Measurements from ENCODE around the gene QPCT. TPM values are rescaled to one million over a fixed set of nuclear protein-coding genes. Genes with fewer than 3 reads are reported as not detected.
"Not testable (repeated sequence)": the region's sequence is repeated elsewhere in the genome, so short reads cannot be mapped to it uniquely, and the experiment has no call there.

Gene QPCT
- total and polyA plus RNA-seq, 5 donors: 1.7 to 7.3 (median 2.5) TPM

DNA sequence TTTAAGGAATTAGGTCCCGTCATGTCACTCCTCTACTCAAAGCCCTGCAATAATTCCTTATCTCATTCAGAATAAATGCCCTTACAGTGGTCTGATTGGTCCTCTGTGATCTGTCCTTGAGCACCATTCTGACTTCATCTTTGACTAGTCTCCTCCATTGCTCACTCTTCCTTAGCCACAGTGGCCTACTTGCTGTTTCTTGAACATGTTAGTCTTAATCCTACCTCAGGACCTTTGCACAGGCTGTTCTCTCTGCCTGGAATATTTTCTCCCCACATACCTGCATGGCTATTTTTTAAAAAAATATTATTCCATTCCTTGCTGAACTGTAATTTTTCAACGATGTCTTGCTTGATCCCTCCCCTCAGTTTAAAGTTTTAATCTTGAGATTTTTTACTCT is 48.0 kb downstream of the QPCT start:
- DNase-seq: no peak
- Histone ChIP-seq H3K4me3 (ENCODE audit: low read length) (no peak overlapping the region), H3K27ac (ENCODE audit: low read length) (no peak overlapping the region), H3K4me1 (ENCODE audit: control insufficient read depth, insufficient read depth, low read length) (no peaks in the 10 kb centered on the region), H3K9me3 (ENCODE audit: control insufficient read depth, low read length) (no peaks in the 10 kb centered on the region), H3K27me3 (ENCODE audit: control insufficient read depth, insufficient read depth) (no peaks in the 10 kb centered on the region)
- intact Hi-C loops (cut with DNase I): no loop called here
- no peak for ATAC-seq
- 95% methylated on average over 2 of the region's 2 CpGs for WGBS

DNA sequence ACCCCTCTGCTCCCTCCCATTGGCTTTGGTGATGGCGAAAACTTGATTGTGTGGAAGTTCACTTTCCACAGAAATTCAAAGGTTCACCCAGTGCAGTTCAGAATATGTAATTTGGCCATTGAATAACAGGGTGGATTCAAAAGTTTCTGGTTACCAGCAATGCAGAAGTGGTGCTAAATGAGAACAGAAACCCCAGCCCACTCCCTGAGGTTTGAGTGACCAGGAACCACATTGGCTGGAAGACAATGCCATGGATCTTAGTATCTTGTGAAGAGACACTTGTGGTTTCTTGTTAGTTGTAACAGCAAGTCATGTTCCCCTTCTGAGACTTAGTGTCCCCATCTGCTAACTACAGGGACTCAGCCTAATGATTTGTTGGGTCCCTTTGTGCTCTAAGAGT is 49.8 kb downstream of the QPCT start:
- 88% methylated on average over 1 of the region's 1 CpG for WGBS
- DNase-seq (no peak), ATAC-seq (no peak)
- Histone ChIP-seq H3K27ac (ENCODE audit: low read length) (no peak overlapping the region), H3K27me3 (ENCODE audit: control insufficient read depth, insufficient read depth) (no peaks in the 10 kb centered on the region), H3K4me3 (ENCODE audit: low read length) (no peak overlapping the region), H3K4me1 (ENCODE audit: control insufficient read depth, insufficient read depth, low read length) (no peaks in the 10 kb centered on the region), H3K9me3 (ENCODE audit: control insufficient read depth, low read length) (no peaks in the 10 kb centered on the region)
- intact Hi-C loops (cut with DNase I): no loop called here

DNA sequence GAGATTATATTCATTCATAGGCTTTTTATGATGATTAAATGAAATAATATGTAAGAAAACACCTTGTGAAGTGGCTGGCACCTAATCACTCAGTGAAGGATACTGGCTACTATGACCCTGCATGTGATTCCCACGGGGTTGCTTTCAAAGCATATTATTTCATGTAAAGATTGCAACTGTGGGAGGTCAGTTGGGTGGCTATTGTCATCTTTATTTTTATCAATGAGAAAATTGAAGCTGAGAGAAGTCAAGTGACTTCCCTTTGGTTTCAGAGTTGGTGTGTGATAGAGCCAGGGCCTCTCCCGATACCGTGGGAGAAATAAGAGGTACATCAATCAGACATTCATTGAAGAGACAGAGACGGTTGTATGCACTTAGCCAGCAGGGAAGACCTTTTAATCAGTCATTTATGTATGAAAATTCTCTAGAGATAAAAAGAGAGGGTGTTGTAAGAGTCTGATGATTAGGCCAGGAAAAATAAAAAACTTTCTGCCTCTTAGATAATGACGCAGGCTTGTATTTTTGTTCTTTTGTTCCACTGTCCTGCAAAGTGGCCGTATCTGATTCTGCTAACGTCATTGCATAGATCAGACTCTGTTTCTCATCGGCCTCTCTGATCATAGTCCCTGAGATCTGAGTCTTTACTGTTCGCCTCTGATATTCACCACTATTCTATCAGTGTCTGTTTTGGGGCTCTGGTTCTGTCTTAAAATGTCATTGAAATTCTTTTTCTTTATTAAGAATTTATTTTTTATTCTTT is 50.5 kb downstream of the QPCT start:
- H3K27ac ChIP-seq (ENCODE audit: low read length): no peak overlapping the region
- no peaks in the 10 kb centered on the region for H3K4me1 ChIP-seq (ENCODE audit: control insufficient read depth, insufficient read depth, low read length)
- DNase-seq (no peak), ATAC-seq (peak; percentile 39 to 88)
- WGBS: 70% methylated on average over 9 of the region's 9 CpGs
- H3K9me3 ChIP-seq (ENCODE audit: control insufficient read depth, low read length): no peaks in the 10 kb centered on the region
- no peak overlapping the region for H3K4me3 ChIP-seq (ENCODE audit: low read length)
- H3K27me3 ChIP-seq (ENCODE audit: control insufficient read depth, insufficient read depth): no peaks in the 10 kb centered on the region
- intact Hi-C loops (cut with DNase I): loop anchor here (5.0 kb wide), 3 partner anchors 442 to 497 kb away; no protein-coding TSS in a partner anchor

DNA sequence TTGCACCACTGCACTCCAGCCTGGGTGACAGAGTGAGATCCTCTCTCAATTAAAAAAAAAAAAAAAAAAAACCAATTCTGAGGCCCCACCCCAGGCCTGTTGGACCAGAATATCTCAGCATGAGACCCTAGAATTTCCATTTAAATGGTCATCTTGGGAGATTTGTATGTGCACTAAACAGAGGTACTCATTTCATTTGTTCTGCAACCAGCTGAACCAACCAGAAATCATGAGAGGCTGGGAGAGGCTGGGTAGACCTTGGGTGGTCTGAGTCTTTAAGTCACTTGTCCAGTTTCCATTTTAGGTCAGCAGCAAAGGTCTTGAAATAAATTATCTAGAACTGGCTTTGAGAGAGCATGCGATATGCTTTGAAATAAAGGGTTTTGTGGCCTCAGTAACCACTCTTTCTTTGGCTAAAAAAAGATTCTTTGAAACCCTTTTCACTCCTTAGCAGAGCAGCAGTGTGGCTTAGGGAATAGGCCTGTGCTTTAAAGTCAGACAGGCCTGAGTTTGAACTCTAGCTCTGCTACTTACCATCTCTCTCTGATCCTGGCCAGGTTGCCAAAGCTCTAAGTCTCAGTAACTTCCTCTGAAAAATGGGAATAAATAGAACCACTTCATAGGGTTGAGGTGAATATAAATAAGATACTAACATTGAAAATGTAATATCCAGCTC is 52.6 kb downstream of the QPCT start:
- no peaks in the 10 kb centered on the region for H3K4me1 ChIP-seq (ENCODE audit: control insufficient read depth, insufficient read depth, low read length)
- no peaks in the 10 kb centered on the region for H3K9me3 ChIP-seq (ENCODE audit: control insufficient read depth, low read length)
- no peak overlapping the region for H3K27ac ChIP-seq (ENCODE audit: low read length)
- H3K4me3 ChIP-seq (ENCODE audit: low read length): no peak overlapping the region
- 86% methylated on average over 1 of the region's 1 CpG for WGBS
- ATAC-seq (no peak), DNase-seq (no peak)
- H3K27me3 ChIP-seq (ENCODE audit: control insufficient read depth, insufficient read depth): no peaks in the 10 kb centered on the region
- intact Hi-C loops (cut with DNase I): loop anchor here (5.0 kb wide), 3 partner anchors 440 to 495 kb away; no protein-coding TSS in a partner anchor

DNA sequence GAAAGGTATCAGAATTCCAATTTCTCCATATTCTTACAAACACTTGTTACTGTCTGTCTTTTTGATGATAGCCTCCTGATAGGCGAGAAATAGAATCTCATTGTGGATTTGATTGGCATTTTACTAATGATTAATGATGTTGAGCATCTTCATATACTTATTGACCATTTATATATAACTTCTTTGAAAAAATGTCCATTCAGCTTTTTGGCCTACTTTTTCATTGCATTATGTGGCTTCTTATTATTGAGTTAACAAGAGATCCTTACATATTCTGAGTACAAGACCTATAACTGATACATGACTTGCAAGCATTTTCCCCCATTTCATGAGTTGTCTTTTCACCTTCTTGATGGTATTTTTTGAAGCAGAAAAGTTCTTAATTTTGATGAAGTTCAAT is 54.6 kb downstream of the QPCT start:
- H3K27me3 ChIP-seq (ENCODE audit: control insufficient read depth, insufficient read depth): no peaks in the 10 kb centered on the region
- ATAC-seq (no peak), DNase-seq (no peak)
- H3K4me1 ChIP-seq (ENCODE audit: control insufficient read depth, insufficient read depth, low read length): no peaks in the 10 kb centered on the region
- H3K4me3 ChIP-seq (ENCODE audit: low read length): no peak overlapping the region
- H3K9me3 ChIP-seq (ENCODE audit: control insufficient read depth, low read length): no peaks in the 10 kb centered on the region
- H3K27ac ChIP-seq (ENCODE audit: low read length): no peak overlapping the region
- 96% methylated on average over 1 of the region's 1 CpG for WGBS
- intact Hi-C loops (cut with DNase I): loop anchor here (5.0 kb wide), 3 partner anchors 438 to 493 kb away; no protein-coding TSS in a partner anchor

DNA sequence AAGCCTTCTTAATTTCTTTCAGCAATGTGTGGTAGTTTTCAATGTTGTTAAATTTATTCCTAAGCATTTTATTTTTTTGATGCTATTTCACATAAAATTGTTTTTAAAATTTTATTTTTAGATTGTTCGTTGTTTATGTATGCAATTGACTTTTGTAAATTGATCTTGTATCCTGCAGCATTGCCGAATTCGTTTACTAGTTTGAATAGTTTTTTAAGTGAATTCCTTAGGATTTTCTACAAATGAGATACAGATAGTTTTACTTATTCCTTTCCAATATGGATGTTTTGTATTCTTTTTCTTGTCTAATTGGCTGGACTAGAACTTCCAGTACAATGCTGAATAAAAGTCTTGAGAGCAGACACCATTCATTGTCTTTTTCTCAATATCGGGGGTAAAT is 55.6 kb downstream of the QPCT start:
- no peaks in the 10 kb centered on the region for H3K27me3 ChIP-seq (ENCODE audit: control insufficient read depth, insufficient read depth)
- intact Hi-C loops (cut with DNase I): no loop called here
- no peak for ATAC-seq
- no peak overlapping the region for H3K4me3 ChIP-seq (ENCODE audit: low read length)
- 96% methylated on average over 4 of the region's 4 CpGs for WGBS
- no peaks in the 10 kb centered on the region for H3K9me3 ChIP-seq (ENCODE audit: control insufficient read depth, low read length)
- DNase-seq: no peak
- no peaks in the 10 kb centered on the region for H3K4me1 ChIP-seq (ENCODE audit: control insufficient read depth, insufficient read depth, low read length)
- no peak overlapping the region for H3K27ac ChIP-seq (ENCODE audit: low read length)

DNA sequence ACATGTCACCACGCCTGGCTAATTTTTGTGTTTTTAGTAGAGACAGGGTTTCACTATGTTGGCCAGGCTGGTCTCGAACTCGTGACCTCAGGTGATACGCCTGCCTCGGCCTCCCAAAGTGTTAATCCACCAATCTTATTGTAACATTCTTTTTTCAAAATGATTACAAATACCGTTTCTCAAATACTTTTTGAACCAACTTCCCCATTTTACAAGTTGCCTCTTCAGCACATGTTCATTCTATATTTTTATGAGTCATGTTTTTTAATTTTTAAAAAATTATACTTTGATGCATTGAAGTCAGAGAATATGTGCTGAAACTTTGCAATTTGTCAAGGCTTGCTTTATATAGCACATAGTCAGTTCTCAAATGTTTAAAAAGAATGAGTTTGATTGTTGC is 58.2 kb downstream of the QPCT start:
- intact Hi-C loops (cut with DNase I): no loop called here
- H3K9me3 ChIP-seq (ENCODE audit: control insufficient read depth, low read length): no peaks in the 10 kb centered on the region
- no peak for ATAC-seq
- no peak overlapping the region for H3K4me3 ChIP-seq (ENCODE audit: low read length)
- H3K4me1 ChIP-seq (ENCODE audit: control insufficient read depth, insufficient read depth, low read length): no peaks in the 10 kb centered on the region
- H3K27ac ChIP-seq (ENCODE audit: low read length): no peak overlapping the region
- 92% methylated on average over 6 of the region's 6 CpGs for WGBS
- H3K27me3 ChIP-seq (ENCODE audit: control insufficient read depth, insufficient read depth): no peaks in the 10 kb centered on the region
- no peak for DNase-seq

DNA sequence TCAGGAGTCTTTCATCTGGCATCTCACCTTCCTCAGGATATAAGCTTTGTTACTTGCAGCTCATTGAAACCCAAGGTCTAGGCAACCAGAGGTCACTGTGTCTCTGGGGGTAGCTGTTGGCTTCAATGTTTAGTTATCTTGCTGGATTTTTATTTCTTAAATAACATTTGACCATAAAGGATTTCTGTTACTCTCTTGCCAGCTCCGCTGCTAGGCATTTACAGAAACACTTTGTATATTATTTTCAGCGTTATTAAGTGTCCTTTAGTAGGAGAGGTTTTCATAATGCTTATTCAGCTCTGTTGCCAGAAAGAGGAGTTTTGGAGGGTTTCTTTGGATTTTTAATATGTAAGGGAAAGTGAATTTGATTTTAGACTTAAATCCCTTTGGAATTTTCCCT is 61.4 kb downstream of the QPCT start:
- H3K4me3 ChIP-seq (ENCODE audit: low read length): no peak overlapping the region
- H3K9me3 ChIP-seq (ENCODE audit: control insufficient read depth, low read length): no peaks in the 10 kb centered on the region
- no peaks in the 10 kb centered on the region for H3K4me1 ChIP-seq (ENCODE audit: control insufficient read depth, insufficient read depth, low read length)
- ATAC-seq: no peak
- intact Hi-C loops (cut with DNase I): loop anchor here in 1 of 4 donors (5.0 kb wide), 1 partner anchor 477 kb away; no protein-coding TSS in a partner anchor
- H3K27ac ChIP-seq (ENCODE audit: low read length): no peak overlapping the region
- no peak for DNase-seq
- whole genome bisulfite sequencing: 56% methylated on average over 2 of the region's 2 CpGs
- H3K27me3 ChIP-seq (ENCODE audit: control insufficient read depth, insufficient read depth): no peaks in the 10 kb centered on the region

DNA sequence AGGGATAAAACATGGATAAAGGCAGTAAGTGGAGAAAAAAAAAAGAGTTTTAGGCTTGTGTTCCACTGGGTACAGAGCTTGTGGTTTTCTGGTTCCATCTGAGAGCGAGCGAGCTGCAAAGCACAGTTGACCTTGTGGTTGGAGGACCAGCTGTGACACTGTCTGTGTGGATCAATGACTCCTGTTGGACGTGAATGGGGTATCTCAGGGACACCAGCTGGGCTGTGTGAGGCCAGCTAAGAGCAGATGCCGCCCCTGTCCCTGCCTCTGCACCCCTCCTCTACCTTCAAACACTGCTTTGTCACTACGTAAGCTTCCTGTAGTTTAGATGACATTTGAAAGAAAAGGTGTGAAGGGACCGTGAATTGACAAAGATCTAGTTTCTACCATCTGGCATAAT is 67.8 kb downstream of the QPCT start:
- Histone ChIP-seq H3K27me3 (ENCODE audit: control insufficient read depth, insufficient read depth) (no peaks in the 10 kb centered on the region), H3K4me3 (ENCODE audit: low read length) (no peak overlapping the region), H3K9me3 (ENCODE audit: control insufficient read depth, low read length) (no peaks in the 10 kb centered on the region), H3K4me1 (ENCODE audit: control insufficient read depth, insufficient read depth, low read length) (peaks cover 2% of the 10 kb centered on the region), H3K27ac (ENCODE audit: low read length) (no peak overlapping the region)
- DNase-seq (no peak), ATAC-seq (no peak)
- 85% methylated on average over 6 of the region's 6 CpGs for WGBS
- intact Hi-C loops (cut with DNase I): loop anchor here in 2 of 4 donors (5.0 to 10.0 kb wide), 4 partner anchors 123 to 465 kb away; no protein-coding TSS in a partner anchor

DNA sequence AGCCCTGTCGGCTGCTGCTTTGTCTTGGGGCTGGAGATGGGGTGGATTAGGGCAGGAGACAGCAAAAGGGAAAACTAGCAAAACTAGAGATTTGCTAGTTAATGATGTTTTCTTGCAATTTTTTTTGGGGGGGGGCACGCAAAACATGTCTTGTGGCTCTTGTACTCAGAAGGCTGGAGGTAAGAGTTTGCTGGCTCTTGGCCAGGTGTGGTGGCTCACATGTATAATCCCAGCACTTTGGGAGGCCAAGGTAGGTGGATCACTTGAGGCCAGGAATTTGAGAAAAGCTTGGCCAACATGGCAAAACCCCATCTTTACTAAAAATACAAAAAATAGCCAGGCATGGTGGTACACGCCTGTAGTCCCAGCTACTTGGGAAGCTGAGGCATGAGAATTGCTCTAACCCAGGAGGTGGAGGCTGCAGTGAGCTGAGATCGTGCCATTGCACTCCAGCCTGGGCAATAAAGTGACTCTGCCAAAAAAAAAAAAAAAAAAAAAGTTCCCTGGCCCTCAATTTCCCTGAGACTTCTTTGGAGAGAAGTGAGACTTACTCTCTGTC is 69.6 kb downstream of the QPCT start:
- not testable (repeated sequence) for H3K9me3 ChIP-seq (ENCODE audit: control insufficient read depth, low read length); H3K27me3 ChIP-seq (ENCODE audit: control insufficient read depth, insufficient read depth); H3K4me1 ChIP-seq (ENCODE audit: control insufficient read depth, insufficient read depth, low read length); H3K27ac ChIP-seq (ENCODE audit: low read length); H3K4me3 ChIP-seq (ENCODE audit: low read length)
- peak in 1 of 3 donors; percentile 53 for DNase-seq
- WGBS: 76% methylated on average over 4 of the region's 4 CpGs
- ATAC-seq: peak in 1 of 2 donors; percentile 14
- intact Hi-C loops (cut with DNase I): loop anchor here in 3 of 4 donors (2.0 to 10.0 kb wide), 5 partner anchors 121 to 463 kb away; no protein-coding TSS in a partner anchor

DNA sequence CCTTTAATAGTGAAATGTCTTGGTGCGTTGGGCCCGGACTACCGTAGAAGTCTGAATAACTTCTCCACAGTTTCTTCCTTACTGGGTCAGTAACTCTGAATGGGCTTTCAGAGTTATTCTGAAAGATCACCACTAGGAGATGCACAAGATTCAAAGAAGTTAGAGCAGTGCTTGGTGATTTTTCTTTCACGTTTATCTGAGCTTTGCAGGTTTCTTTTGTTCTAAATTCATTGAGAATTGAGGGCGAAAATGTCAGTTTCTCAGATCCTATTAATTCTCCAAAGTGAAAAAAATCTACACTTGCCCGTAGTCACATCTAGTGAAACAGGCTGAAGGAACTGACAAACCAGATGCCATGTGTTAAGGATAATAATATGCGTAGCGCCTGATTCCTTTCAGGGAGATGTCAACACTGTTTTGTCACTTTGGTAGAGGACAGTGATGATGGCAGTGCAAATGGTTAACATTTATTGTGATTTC is 70.1 kb downstream of the QPCT start:
- Histone ChIP-seq H3K27ac (ENCODE audit: low read length) (no peak overlapping the region), H3K4me3 (ENCODE audit: low read length) (no peak overlapping the region), H3K9me3 (ENCODE audit: control insufficient read depth, low read length) (no peaks in the 10 kb centered on the region), H3K4me1 (ENCODE audit: control insufficient read depth, insufficient read depth, low read length) (peaks cover 2% of the 10 kb centered on the region), H3K27me3 (ENCODE audit: control insufficient read depth, insufficient read depth) (no peaks in the 10 kb centered on the region)
- DNase-seq: no peak
- peak; percentile 75 to 85 for ATAC-seq
- 17% methylated on average over 8 of the region's 8 CpGs for WGBS
- intact Hi-C loops (cut with DNase I): loop anchor here in 3 of 4 donors (2.0 to 10.0 kb wide), 5 partner anchors 120 to 463 kb away; no protein-coding TSS in a partner anchor

Data from right cardiac atrium (tissue), 5 donors.